Mucosa of gallbladder (tissue), 1 donor: ENCODE measurements around the gene OGDH. TPM values are rescaled to one million over a fixed set of nuclear protein-coding genes. Genes with fewer than 3 reads are reported as not detected.
A peak's percentile ranks its signal among the peaks of the same experiment; 100 is the strongest.

Experiments
- DNase-seq: peaks from one replicate; pipeline ENCODE4 v3.0.0-alpha.2; 2020; ENCODE audit warnings: low spot score
- total RNA-seq: library from RNA; stranded (reverse); gene quantifications from one replicate; pipeline ENCODE4 v1.2.1, GENCODE V29; 2021
- donor health status: DM: no; HTN: no; CAD: no.

The OGDH gene
- total RNA-seq, 1 donor from 2014 or later, result 114 TPM

- no peak for DNase-seq
Measured at GRCh38 chr7:44618045-44618444, 11.6 kb downstream of the OGDH start.

GRCh38 chr7:44618753-44619152, 12.3 kb downstream of the OGDH start:
- no peak for DNase-seq

GRCh38 chr7:44621034-44621749, 14.8 kb downstream of the OGDH start:
- DNase-seq, result no peak

- no peak for DNase-seq
Measured at GRCh38 chr7:44621750-44622103, 15.3 kb downstream of the OGDH start.

GRCh38 chr7:44622342-44623151, 16.1 kb downstream of the OGDH start:
- no peak for DNase-seq

GRCh38 chr7:44624318-44624717, 17.9 kb downstream of the OGDH start:
- no peak for DNase-seq

GRCh38 chr7:44625526-44626471, 19.4 kb downstream of the OGDH start:
- no peak for DNase-seq

- DNase-seq, result no peak
Measured at GRCh38 chr7:44626620-44627019, 20.2 kb downstream of the OGDH start.

GRCh38 chr7:44629829-44630522, 23.5 kb downstream of the OGDH start:
- no peak for DNase-seq

GRCh38 chr7:44630792-44631457, 24.5 kb downstream of the OGDH start:
- no peak for DNase-seq

- no peak for DNase-seq
Measured at GRCh38 chr7:44631458-44632115, 25.2 kb downstream of the OGDH start.

GRCh38 chr7:44632196-44632595, 25.8 kb downstream of the OGDH start:
- DNase-seq, result no peak

GRCh38 chr7:44633254-44634186, 27.1 kb downstream of the OGDH start:
- peak; percentile 57 for DNase-seq

GRCh38 chr7:44634187-44634838, 27.9 kb downstream of the OGDH start:
- DNase-seq, result no peak

- DNase-seq, result peak; percentile 42
Measured at GRCh38 chr7:44634839-44635591, 28.6 kb downstream of the OGDH start.

- no peak for DNase-seq
Measured at GRCh38 chr7:44636041-44636584, 29.7 kb downstream of the OGDH start.

- no peak for DNase-seq
Measured at GRCh38 chr7:44636926-44637325, 30.5 kb downstream of the OGDH start.
